ENCODE measurements around the gene ZC2HC1B. TPM values are rescaled to one million over a fixed set of nuclear protein-coding genes. Genes with fewer than 3 reads are reported as not detected.

ZC2HC1B gene
- total and polyA plus RNA-seq, 4 experiments from 2014 or later = not detected

GRCh38 chr6:143838395-143838794 is 25.9 kb upstream of the ZC2HC1B start:
- Histone ChIP-seq H3K4me1 (ENCODE audit: insufficient read depth, low read length) (peaks cover 6% of the 10 kb centered on the region), H3K4me3 (ENCODE audit: low read length in 2 of 2) (no peak overlapping the region), H3K9me3 (ENCODE audit: control insufficient read depth in 1 of 2, low read length in 2 of 2) (no peaks in the 10 kb centered on the region), H3K27ac (ENCODE audit: low read depth, low read length) (no peak overlapping the region), H3K36me3 (ENCODE audit: insufficient read depth, low read length) (no peaks in the 10 kb centered on the region), H3K27me3 (ENCODE audit: insufficient read depth, low read length) (no peaks in the 10 kb centered on the region)
- DNase-seq = no peak
- H3K4me3 Mint-ChIP-seq = no peak overlapping the region
- peaks cover 0 to 6% of the 10 kb centered on the region in 2 donors for H3K36me3 Mint-ChIP-seq
- intact Hi-C loops (cut with micrococcal nuclease) = no loop called here
- peaks cover 4 to 14% (median 5%) of the 10 kb centered on the region in 4 donors for H3K4me1 Mint-ChIP-seq
- H3K27ac Mint-ChIP-seq = no peak overlapping the region
- H3K9me3 Mint-ChIP-seq = no peaks in the 10 kb centered on the region
- H3K27me3 Mint-ChIP-seq = no peaks in the 10 kb centered on the region
- ChIA-PET CTCF (ENCODE audit: partially characterized antibody) (interaction anchor here (0.6 kb wide), 1 partner anchor 36 kb away, joined by 3 read pairs; no protein-coding TSS in a partner anchor), POLR2A (ENCODE audit: partially characterized antibody) (no interaction called here)

DNA sequence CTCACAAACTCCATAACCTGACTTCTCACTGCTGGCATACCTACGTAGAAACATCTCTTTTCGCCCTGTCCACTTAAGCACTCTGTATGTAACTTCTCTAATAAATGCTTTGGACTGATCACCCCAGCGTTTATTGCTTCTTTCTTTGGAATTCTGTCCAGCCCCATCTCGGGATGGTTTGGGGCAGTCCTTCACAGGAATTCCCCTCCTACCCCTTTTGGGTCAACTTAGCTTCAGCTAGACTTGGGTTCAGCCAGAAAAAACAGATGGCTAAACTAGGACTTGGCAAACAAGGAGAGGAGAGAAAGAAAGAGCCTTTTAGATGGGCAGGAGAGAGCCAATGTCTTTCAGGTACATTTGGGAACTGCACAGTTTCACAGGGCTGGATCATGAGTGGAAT is 25.1 kb upstream of the ZC2HC1B start:
- no peaks in the 10 kb centered on the region for H3K9me3 Mint-ChIP-seq
- peaks cover 12% of the 10 kb centered on the region for H3K4me1 ChIP-seq (ENCODE audit: insufficient read depth, low read length)
- CTCF ChIA-PET (ENCODE audit: partially characterized antibody) = no interaction called here
- H3K27me3 ChIP-seq (ENCODE audit: insufficient read depth, low read length) = no peaks in the 10 kb centered on the region
- DNase-seq = no peak
- no peaks in the 10 kb centered on the region for H3K9me3 ChIP-seq (ENCODE audit: control insufficient read depth in 1 of 2, low read length in 2 of 2)
- peaks cover under 1 to 13% of the 10 kb centered on the region in 2 donors for H3K36me3 Mint-ChIP-seq
- H3K27ac Mint-ChIP-seq = peak overlapping the region in 3 of 7 donors; percentile 6 to 73 (median 51)
- intact Hi-C loops (cut with micrococcal nuclease) = no loop called here
- POLR2A ChIA-PET (ENCODE audit: partially characterized antibody) = no interaction called here
- no peak overlapping the region for H3K4me3 Mint-ChIP-seq
- H3K27ac ChIP-seq (ENCODE audit: low read depth, low read length) = no peak overlapping the region
- H3K4me3 ChIP-seq (ENCODE audit: low read length in 2 of 2) = no peak overlapping the region
- no peaks in the 10 kb centered on the region for H3K36me3 ChIP-seq (ENCODE audit: insufficient read depth, low read length)
- peaks cover 10 to 22% (median 12%) of the 10 kb centered on the region in 4 donors for H3K4me1 Mint-ChIP-seq
- H3K27me3 Mint-ChIP-seq = no peaks in the 10 kb centered on the region

DNA sequence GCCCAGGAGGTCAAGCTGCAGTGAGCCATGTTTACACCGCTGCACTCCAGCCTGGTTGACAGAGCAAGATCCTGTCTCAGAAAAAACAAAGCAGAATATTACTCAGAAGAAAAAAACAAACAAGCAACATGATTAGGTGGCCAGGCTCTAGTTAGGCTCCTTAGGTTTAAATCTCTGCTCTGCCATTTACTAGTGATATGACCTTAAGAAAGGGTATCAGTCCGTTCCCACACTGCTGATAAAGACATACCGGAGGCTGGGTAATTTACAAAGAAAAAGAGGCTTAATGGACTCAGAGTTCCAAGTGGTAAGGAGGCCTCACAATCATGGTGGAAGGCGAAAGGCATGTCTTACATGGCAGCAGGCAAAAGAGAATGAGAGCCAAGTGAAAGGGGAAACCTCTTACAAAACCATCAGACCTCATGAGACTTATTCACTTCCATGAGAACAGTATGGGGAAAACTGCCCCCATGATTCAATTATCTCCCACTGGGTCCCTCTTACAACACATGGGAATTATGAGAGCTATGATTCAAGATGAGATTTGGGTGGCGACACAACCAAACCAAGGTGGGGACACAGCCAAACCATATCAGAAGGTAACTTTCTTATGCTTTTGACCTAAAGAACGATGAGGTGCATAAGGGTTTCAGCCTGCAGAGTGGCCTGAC is 23.5 kb upstream of the ZC2HC1B start:
- H3K9me3 Mint-ChIP-seq = no peaks in the 10 kb centered on the region

GRCh38 chr6:143842461-143842901 is 21.8 kb upstream of the ZC2HC1B start:
- peaks cover 26% of the 10 kb centered on the region for H3K36me3 ChIP-seq (ENCODE audit: insufficient read depth, low read length)
- peaks cover 18 to 31% of the 10 kb centered on the region in 2 donors for H3K36me3 Mint-ChIP-seq
- peak overlapping the region; percentile 54 to 90 for H3K4me3 ChIP-seq (ENCODE audit: low read length in 2 of 2)
- peak overlapping the region; percentile 93 to 97 (median 95) for H3K4me3 Mint-ChIP-seq
- intact Hi-C loops (cut with micrococcal nuclease) = loop anchor here (2.0 to 10.0 kb wide), 5 partner anchors 222 to 1696 kb away; partner anchors contain the start of genes FUCA2, NMBR, SF3B5 and VTA1
- POLR2A ChIA-PET (ENCODE audit: partially characterized antibody) = interaction anchor here (0.8 to 3.8 kb wide), 14 partner anchors 21 to 1686 kb away, joined by 3 to 21 read pairs (median 4); partner anchors contain the start of genes ADAT2, FUCA2, PEX3 and SF3B5
- H3K27ac ChIP-seq (ENCODE audit: low read depth, low read length) = peak overlapping the region; percentile 92
- CTCF ChIA-PET (ENCODE audit: partially characterized antibody) = interaction anchor here (1.2 to 2.8 kb wide), 6 partner anchors 96 to 333 kb away, joined by 3 to 13 read pairs (median 4); no protein-coding TSS in a partner anchor
- peaks cover 15% of the 10 kb centered on the region for H3K4me1 ChIP-seq (ENCODE audit: insufficient read depth, low read length)
- no peaks in the 10 kb centered on the region for H3K27me3 Mint-ChIP-seq
- peak overlapping the region; percentile 96 to 99 (median 98) for H3K27ac Mint-ChIP-seq
- no peaks in the 10 kb centered on the region for H3K9me3 Mint-ChIP-seq
- no peaks in the 10 kb centered on the region for H3K9me3 ChIP-seq (ENCODE audit: control insufficient read depth in 1 of 2, low read length in 2 of 2)
- H3K27me3 ChIP-seq (ENCODE audit: insufficient read depth, low read length) = no peaks in the 10 kb centered on the region
- no peak for DNase-seq
- H3K4me1 Mint-ChIP-seq = peaks cover 16 to 32% (median 25%) of the 10 kb centered on the region in 4 donors

More for the DNA sequence above, 23.5 kb upstream of the ZC2HC1B start:
- intact Hi-C loops (cut with micrococcal nuclease) = loop anchor here (5.0 to 10.0 kb wide), 2 partner anchors 254 to 303 kb away; partner anchors contain the start of gene SF3B5
- Histone ChIP-seq H3K9me3 (ENCODE audit: control insufficient read depth in 1 of 2, low read length in 2 of 2) (no peaks in the 10 kb centered on the region), H3K36me3 (ENCODE audit: insufficient read depth, low read length) (peaks cover 10% of the 10 kb centered on the region), H3K27ac (ENCODE audit: low read depth, low read length) (no peak overlapping the region), H3K27me3 (ENCODE audit: insufficient read depth, low read length) (no peaks in the 10 kb centered on the region), H3K4me1 (ENCODE audit: insufficient read depth, low read length) (peaks cover 15% of the 10 kb centered on the region), H3K4me3 (ENCODE audit: low read length in 2 of 2) (no peak overlapping the region)
- H3K4me3 Mint-ChIP-seq = peak overlapping the region in 4 of 8 donors; percentile 14 to 62 (median 38)
- ChIA-PET POLR2A (ENCODE audit: partially characterized antibody) (no interaction called here), CTCF (ENCODE audit: partially characterized antibody) (interaction anchor here (0.7 kb wide), 1 partner anchor 99 kb away, joined by 3 read pairs; no protein-coding TSS in a partner anchor)
- peaks cover 4 to 17% of the 10 kb centered on the region in 2 donors for H3K36me3 Mint-ChIP-seq
- H3K27ac Mint-ChIP-seq = peak overlapping the region in 3 of 7 donors; percentile 43 to 80 (median 47)
- peaks cover 13 to 32% (median 20%) of the 10 kb centered on the region in 4 donors for H3K4me1 Mint-ChIP-seq
- H3K27me3 Mint-ChIP-seq = no peaks in the 10 kb centered on the region
- DNase-seq = no peak

DNA sequence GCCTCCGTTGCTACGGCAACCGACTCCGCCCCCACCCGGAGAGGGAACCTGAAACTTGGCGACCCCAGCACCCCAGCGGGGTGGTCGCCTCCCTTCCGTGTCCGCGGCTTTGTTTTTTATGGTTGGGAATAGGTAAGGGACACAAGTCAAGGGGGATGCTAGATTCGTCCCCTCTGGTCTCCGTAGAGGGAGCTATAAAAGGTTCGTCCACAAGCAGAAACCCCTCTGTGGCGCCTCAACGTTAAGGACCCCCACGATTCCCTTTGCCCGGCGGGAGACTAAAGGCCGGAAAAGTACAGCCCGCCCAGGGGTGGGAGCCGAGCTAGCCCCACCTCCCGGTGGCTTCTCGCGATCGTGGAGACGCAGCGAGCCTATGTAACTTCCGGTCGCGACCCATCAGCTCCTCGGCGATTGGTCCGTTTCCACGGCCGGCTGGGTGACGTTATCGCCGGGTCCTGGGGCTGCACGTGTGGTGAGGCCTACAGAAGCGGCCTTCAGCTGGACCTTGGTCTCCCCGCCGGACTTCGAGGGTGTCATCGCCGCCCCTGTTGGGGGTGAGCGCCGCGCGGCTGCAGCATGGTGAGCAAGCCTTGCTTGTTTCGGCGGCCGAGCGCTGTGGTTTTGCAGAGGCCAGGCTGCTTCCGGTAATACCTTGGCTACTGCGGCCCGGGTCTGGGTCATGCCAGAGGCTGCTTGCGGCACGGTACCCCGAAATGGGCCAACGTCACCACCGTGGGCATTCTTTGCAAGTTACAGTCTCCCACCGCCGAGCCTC is 21.2 kb upstream of the ZC2HC1B start, which contains the start of gene LTV1:
TSS of gene LTV1 (plus strand) at position 437 of the 775 bp plus-strand sequence. CDS start at position 577, 140 bp downstream.
- Mint-ChIP-seq H3K27me3 (no peaks in the 10 kb centered on the region), H3K9me3 (no peaks in the 10 kb centered on the region), H3K4me3 (peak within 1 kb of the TSS; percentile 93 to 97 (median 95)), H3K27ac (peak within 1 kb of the TSS; percentile 96 to 99 (median 98)), H3K36me3 (peaks cover 24 to 36% of the 10 kb centered on the region in 2 donors), H3K4me1 (peaks cover 19 to 32% (median 25%) of the 10 kb centered on the region in 4 donors)
- intact Hi-C loops (cut with micrococcal nuclease) = loop anchor here (1.0 to 10.0 kb wide), 8 partner anchors 222 to 1696 kb away; partner anchors contain the start of genes ADAT2, FUCA2, NMBR and PEX3
- Histone ChIP-seq H3K4me1 (ENCODE audit: insufficient read depth, low read length) (peaks cover 15% of the 10 kb centered on the region), H3K36me3 (ENCODE audit: insufficient read depth, low read length) (peaks cover 30% of the 10 kb centered on the region), H3K9me3 (ENCODE audit: control insufficient read depth in 1 of 2, low read length in 2 of 2) (no peaks in the 10 kb centered on the region), H3K4me3 (ENCODE audit: low read length in 2 of 2) (peak within 1 kb of the TSS; percentile 54 to 90), H3K27ac (ENCODE audit: low read depth, low read length) (peak within 1 kb of the TSS; percentile 92), H3K27me3 (ENCODE audit: insufficient read depth, low read length) (no peaks in the 10 kb centered on the region)
- ChIA-PET POLR2A (ENCODE audit: partially characterized antibody) (interaction anchor here (0.8 to 3.8 kb wide), 15 partner anchors 21 to 1687 kb away, joined by 3 to 21 read pairs (median 4); partner anchors contain the start of genes ADAT2, FUCA2, PEX3 and SF3B5), CTCF (ENCODE audit: partially characterized antibody) (interaction anchor here (0.8 to 2.8 kb wide), 9 partner anchors 19 to 334 kb away, joined by 3 to 13 read pairs (median 4); no protein-coding TSS in a partner anchor)
- DNase-seq = peak; percentile 89 to 92 (median 90)

GRCh38 chr6:143843677-143843999 is 20.6 kb upstream of the ZC2HC1B start:
- Histone ChIP-seq H3K4me1 (ENCODE audit: insufficient read depth, low read length) (peaks cover 15% of the 10 kb centered on the region), H3K27ac (ENCODE audit: low read depth, low read length) (peak overlapping the region; percentile 92), H3K36me3 (ENCODE audit: insufficient read depth, low read length) (peaks cover 35% of the 10 kb centered on the region), H3K9me3 (ENCODE audit: control insufficient read depth in 1 of 2, low read length in 2 of 2) (no peaks in the 10 kb centered on the region), H3K4me3 (ENCODE audit: low read length in 2 of 2) (peak overlapping the region; percentile 54 to 90), H3K27me3 (ENCODE audit: insufficient read depth, low read length) (no peaks in the 10 kb centered on the region)
- Mint-ChIP-seq H3K4me1 (peaks cover 22 to 36% (median 28%) of the 10 kb centered on the region in 4 donors), H3K9me3 (no peaks in the 10 kb centered on the region), H3K4me3 (peak overlapping the region; percentile 93 to 97 (median 95)), H3K36me3 (peaks cover 28 to 41% of the 10 kb centered on the region in 2 donors), H3K27ac (peak overlapping the region; percentile 96 to 99 (median 98)), H3K27me3 (no peaks in the 10 kb centered on the region)
- DNase-seq = no peak
- intact Hi-C loops (cut with micrococcal nuclease) = loop anchor here (1.0 to 10.0 kb wide), 8 partner anchors 221 to 1697 kb away; partner anchors contain the start of genes ADAT2, FUCA2, NMBR and PEX3
- ChIA-PET CTCF (ENCODE audit: partially characterized antibody) (interaction anchor here (0.8 to 2.8 kb wide), 10 partner anchors 18 to 334 kb away, joined by 3 to 13 read pairs (median 4); no protein-coding TSS in a partner anchor), POLR2A (ENCODE audit: partially characterized antibody) (interaction anchor here (0.9 to 3.8 kb wide), 13 partner anchors 21 to 1687 kb away, joined by 3 to 21 read pairs (median 5); partner anchors contain the start of genes ADAT2, FUCA2, PEX3 and SF3B5)
